OCI-LY1 (cell line): ENCODE data around the gene POLR1G.

Source experiments
- H2AFZ ChIP-seq: fragments of 200-600 bp; sonication (generic), shearing (Covaris generic); 2 replicates; pipeline ENCODE4 v1.6.0; 2014; ENCODE audit warnings: antibody characterized with exemption, mild to moderate bottlenecking, low read length
- H3F3A ChIP-seq: fragments of 200-600 bp; sonication (generic), shearing (Covaris generic); 2 replicates; pipeline ENCODE4 v1.6.0; 2014; ENCODE audit warnings: mild to moderate bottlenecking, antibody characterized with exemption, low read length, moderate library complexity; ENCODE audit not compliant: insufficient read depth
- H3K27ac ChIP-seq: fragments of 200-600 bp; sonication (generic); 2 replicates; pipeline ENCODE4 v1.5.1; 2014; ENCODE audit warnings: low read length, mixed run types, mild to moderate bottlenecking, low read depth; ENCODE audit not compliant: poor library complexity, severe bottlenecking
- H3K27me3 ChIP-seq: fragments of 200-600 bp; sonication (generic); 2 replicates; pipeline ENCODE4 v1.6.0; 2014; ENCODE audit warnings: antibody characterized with exemption, mild to moderate bottlenecking, low read length, moderate library complexity; ENCODE audit not compliant: insufficient read depth
- H3K36me3 ChIP-seq: fragments of 200-600 bp; sonication (generic); 2 replicates; pipeline ENCODE4 v1.6.1; 2014; ENCODE audit warnings: mild to moderate bottlenecking, antibody characterized with exemption, low read length, moderate library complexity, mixed read lengths; ENCODE audit not compliant: insufficient read depth
- H3K4me1 ChIP-seq: fragments of 200-600 bp; sonication (generic); 2 replicates; pipeline ENCODE4 v1.5.1; 2014; ENCODE audit warnings: mild to moderate bottlenecking, low read length, moderate library complexity; ENCODE audit not compliant: insufficient read depth, severe bottlenecking
- H3K4me2 ChIP-seq: fragments of 200-600 bp; sonication (generic), shearing (Covaris generic); 2 replicates; pipeline ENCODE4 v1.6.1; 2014; ENCODE audit warnings: low read length
- H3K4me3 ChIP-seq: fragments of 200-600 bp; sonication (generic); 2 replicates; pipeline ENCODE4 v1.5.1; 2014; ENCODE audit warnings: low read length, low read depth, mild to moderate bottlenecking, mixed read lengths; ENCODE audit not compliant: poor library complexity, severe bottlenecking
- H3K79me2 ChIP-seq: fragments of 200-600 bp; shearing (Covaris generic); 2 replicates; pipeline ENCODE4 v1.6.1; 2016; ENCODE audit warnings: mixed run types, low read length, mixed read lengths; ENCODE audit not compliant: insufficient read depth
- H3K9ac ChIP-seq: fragments of 200-600 bp; sonication (generic), shearing (Covaris generic); 2 replicates; pipeline ENCODE4 v1.6.1; 2014; ENCODE audit warnings: mild to moderate bottlenecking, low read length, mixed read lengths
- H3K9me2 ChIP-seq: fragments of 200-600 bp; sonication (generic), shearing (Covaris generic); 2 replicates; pipeline ENCODE4 v1.6.1; 2014; ENCODE audit warnings: low read depth, mild to moderate bottlenecking, low read length, mixed read lengths
- H3K9me3 ChIP-seq: fragments of 200-600 bp; shearing (Covaris generic); 2 replicates; pipeline ENCODE4 v1.6.1; 2014; ENCODE audit warnings: low read length, mixed read lengths
- H4K20me1 ChIP-seq: fragments of 200-600 bp; sonication (generic), shearing (Covaris generic); 2 replicates; pipeline ENCODE4 v1.6.0; 2016; ENCODE audit warnings: mild to moderate bottlenecking, low read length; ENCODE audit not compliant: insufficient read depth
- EZH2 ChIP-seq: fragments of 200-600 bp; sonication (generic), shearing (Covaris generic); IDR thresholded peaks from 2 replicates; pipeline ENCODE4 v1.8.0; 2017; ENCODE audit warnings: borderline replicate concordance, mixed run types, mild to moderate bottlenecking, antibody characterized with exemption, low read length, moderate library complexity, mixed read lengths
- TF ChIP-seq, protein P1 (sequence below): fragments of 200-600 bp; sonication (generic), shearing (Covaris generic); IDR thresholded peaks from 2 replicates; pipeline ENCODE4 v1.5.1; 2017; ENCODE audit warnings: mild to moderate bottlenecking, antibody characterized with exemption, low read length, moderate library complexity, mixed read lengths

Gene POLR1G

DNA sequence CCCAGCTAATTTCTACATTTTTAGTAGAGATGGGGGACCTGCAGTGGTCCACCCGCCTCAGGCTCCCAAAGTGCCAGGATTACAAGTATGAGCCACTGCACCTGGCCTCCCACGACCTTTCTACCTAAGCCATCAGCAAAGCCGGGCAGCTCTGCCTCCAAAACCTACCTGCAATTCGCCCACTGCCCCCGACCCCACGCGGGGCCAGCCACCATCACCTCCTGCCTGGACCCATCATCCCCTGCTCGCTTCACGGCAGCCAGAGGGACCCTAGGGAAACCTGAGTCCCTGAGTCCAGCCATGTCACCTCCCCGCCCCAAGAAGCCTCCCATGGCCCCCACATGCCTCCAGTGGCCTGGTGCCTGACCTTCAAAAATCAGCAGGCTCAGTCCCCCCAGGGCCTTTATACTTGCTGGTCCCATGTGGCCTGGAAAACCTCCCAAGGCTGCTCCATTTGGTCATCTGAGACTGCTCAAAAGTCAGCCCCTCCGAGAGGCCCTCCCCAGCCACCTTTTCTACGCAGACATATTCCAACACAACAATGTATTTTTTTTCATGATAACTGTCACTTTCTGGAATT, 48.1 kb upstream of the POLR1G start:
- Histone ChIP-seq H3K36me3 (peaks cover 74% of the 10 kb centered on the region), H3K4me1 (no peaks in the 10 kb centered on the region), H2AFZ (no peak overlapping the region), H3K4me2 (no peak overlapping the region), H3K4me3 (no peak overlapping the region), H3K9me3 (no peaks in the 10 kb centered on the region), H3K9me2 (no peaks in the 10 kb centered on the region), H3K27me3 (no peaks in the 10 kb centered on the region), H3K9ac (no peak overlapping the region), H4K20me1 (no peaks in the 10 kb centered on the region), H3K27ac (no peak overlapping the region), H3K79me2 (no peaks in the 10 kb centered on the region), H3F3A (no peaks in the 10 kb centered on the region)
- TF ChIP-seq EZH2, result no peak
- TF ChIP-seq, protein P1, sequence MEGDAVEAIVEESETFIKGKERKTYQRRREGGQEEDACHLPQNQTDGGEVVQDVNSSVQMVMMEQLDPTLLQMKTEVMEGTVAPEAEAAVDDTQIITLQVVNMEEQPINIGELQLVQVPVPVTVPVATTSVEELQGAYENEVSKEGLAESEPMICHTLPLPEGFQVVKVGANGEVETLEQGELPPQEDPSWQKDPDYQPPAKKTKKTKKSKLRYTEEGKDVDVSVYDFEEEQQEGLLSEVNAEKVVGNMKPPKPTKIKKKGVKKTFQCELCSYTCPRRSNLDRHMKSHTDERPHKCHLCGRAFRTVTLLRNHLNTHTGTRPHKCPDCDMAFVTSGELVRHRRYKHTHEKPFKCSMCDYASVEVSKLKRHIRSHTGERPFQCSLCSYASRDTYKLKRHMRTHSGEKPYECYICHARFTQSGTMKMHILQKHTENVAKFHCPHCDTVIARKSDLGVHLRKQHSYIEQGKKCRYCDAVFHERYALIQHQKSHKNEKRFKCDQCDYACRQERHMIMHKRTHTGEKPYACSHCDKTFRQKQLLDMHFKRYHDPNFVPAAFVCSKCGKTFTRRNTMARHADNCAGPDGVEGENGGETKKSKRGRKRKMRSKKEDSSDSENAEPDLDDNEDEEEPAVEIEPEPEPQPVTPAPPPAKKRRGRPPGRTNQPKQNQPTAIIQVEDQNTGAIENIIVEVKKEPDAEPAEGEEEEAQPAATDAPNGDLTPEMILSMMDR, result no peak

DNA sequence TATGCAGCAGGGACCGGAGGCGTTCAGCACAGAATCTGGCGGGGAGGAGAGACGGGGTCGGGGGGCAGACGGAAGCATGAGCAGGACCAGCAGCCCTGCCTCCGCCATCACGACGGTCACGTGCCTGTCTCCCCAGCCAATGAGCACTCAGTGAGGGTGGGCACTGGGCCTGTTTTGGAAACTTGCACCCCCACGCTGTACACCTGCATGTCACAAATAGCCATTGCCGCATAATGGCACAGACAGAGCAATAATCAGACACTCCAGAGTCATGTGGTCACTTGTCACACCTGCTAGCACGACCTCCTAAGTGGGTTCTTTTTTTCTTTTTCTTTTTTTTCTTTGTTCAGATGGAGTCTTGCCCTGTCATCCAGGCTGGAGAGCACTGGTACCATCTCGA, 44.8 kb upstream of the POLR1G start:
- no peaks in the 10 kb centered on the region for H3K9me3 ChIP-seq
- H3K4me2 ChIP-seq, result no peak overlapping the region
- no peaks in the 10 kb centered on the region for H3F3A ChIP-seq
- no peaks in the 10 kb centered on the region for H3K9me2 ChIP-seq
- TF ChIP-seq EZH2, result no peak
- TF ChIP-seq, protein P1, result no peak
- no peak overlapping the region for H2AFZ ChIP-seq
- H3K4me3 ChIP-seq, result no peak overlapping the region
- no peak overlapping the region for H3K9ac ChIP-seq
- no peaks in the 10 kb centered on the region for H3K4me1 ChIP-seq
- no peaks in the 10 kb centered on the region for H3K79me2 ChIP-seq
- H3K27me3 ChIP-seq, result no peaks in the 10 kb centered on the region
- H4K20me1 ChIP-seq, result no peaks in the 10 kb centered on the region
- H3K36me3 ChIP-seq, result peaks cover 67% of the 10 kb centered on the region; the same call in 1 of the 2 replicates
- peak overlapping the region; percentile 36 for H3K27ac ChIP-seq

DNA sequence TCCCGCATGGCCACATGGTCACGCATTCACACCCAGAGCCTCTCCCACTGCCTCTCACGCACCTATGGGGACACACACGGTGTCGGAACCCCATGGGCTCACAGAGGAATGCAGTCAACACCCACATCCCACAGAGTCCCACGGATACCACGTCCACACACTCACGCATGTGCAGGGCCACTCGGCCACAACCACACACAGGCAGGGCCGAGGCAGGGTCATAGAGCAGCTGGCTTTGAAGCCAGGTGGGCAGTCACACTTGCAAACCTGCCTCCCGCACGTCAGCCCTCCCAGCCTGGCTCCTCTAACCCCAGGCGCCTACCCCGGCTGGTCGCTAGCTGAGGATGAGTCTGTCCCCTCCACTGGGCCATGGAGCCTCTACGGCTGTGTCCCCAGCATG, 44.2 kb upstream of the POLR1G start:
- Histone ChIP-seq H3K79me2 (no peaks in the 10 kb centered on the region), H2AFZ (no peak overlapping the region), H3K36me3 (peaks cover 61% of the 10 kb centered on the region; the same call in 1 of the 2 replicates), H3K27me3 (no peaks in the 10 kb centered on the region), H3K4me1 (no peaks in the 10 kb centered on the region), H3K27ac (peak overlapping the region; percentile 36), H3K9me3 (no peaks in the 10 kb centered on the region), H4K20me1 (no peaks in the 10 kb centered on the region), H3K4me2 (no peak overlapping the region), H3F3A (no peaks in the 10 kb centered on the region), H3K9me2 (no peaks in the 10 kb centered on the region), H3K9ac (no peak overlapping the region), H3K4me3 (no peak overlapping the region)
- TF ChIP-seq, protein P1, result no peak
- no peak for TF ChIP-seq EZH2
